HepG2 (cell line): ENCODE measurements around the gene STBD1. TPM values are rescaled to one million over a fixed set of nuclear protein-coding genes. Genes with fewer than 3 reads are reported as not detected.
A peak's percentile ranks its signal among the peaks of the same experiment; 100 is the strongest.

Experiments used
- ARID4A ChIP-seq: sonication (generic); formaldehyde crosslinking; IDR thresholded peaks from 2 replicates; pipeline ENCODE4 v1.5.0; 2020; ENCODE audit warnings: mild to moderate bottlenecking, missing genetic modification reagents, borderline replicate concordance
- E2F1 ChIP-seq: sonication (generic); formaldehyde crosslinking; IDR thresholded peaks from 2 replicates; pipeline ENCODE4 v1.5.0; 2020; ENCODE audit warnings: missing genetic modification reagents
- FOXP4 ChIP-seq: sonication (generic); formaldehyde crosslinking; IDR thresholded peaks from 2 replicates; pipeline ENCODE4 v1.4.0; 2020; ENCODE audit warnings: missing genetic modification reagents
- GATAD2A ChIP-seq: IDR thresholded peaks from 2 replicates; pipeline ENCODE4 v1.6.1; 2016
- HINFP ChIP-seq: sonication (generic); formaldehyde crosslinking; IDR thresholded peaks from 2 replicates; pipeline ENCODE4 v1.4.0; 2020; ENCODE audit warnings: low read depth, mild to moderate bottlenecking, missing genetic modification reagents
- NCOA1 ChIP-seq: sonication (generic); formaldehyde crosslinking; IDR thresholded peaks from 2 replicates; pipeline ENCODE4 v1.9.0; 2021; ENCODE audit warnings: missing genetic modification reagents
- TMF1 ChIP-seq: sonication (generic); formaldehyde crosslinking; IDR thresholded peaks from 2 replicates; pipeline ENCODE4 v1.8.1; 2022; ENCODE audit warnings: low read depth, missing genetic modification reagents
- ZNF501 ChIP-seq: sonication (generic); formaldehyde crosslinking; IDR thresholded peaks from 2 replicates; pipeline ENCODE4 v1.5.1; 2020; ENCODE audit warnings: mild to moderate bottlenecking, moderate library complexity, missing genetic modification reagents
- ZNF609 ChIP-seq: sonication (generic); formaldehyde crosslinking; IDR thresholded peaks from 2 replicates; pipeline ENCODE4 v1.4.0; 2020; ENCODE audit warnings: mild to moderate bottlenecking, missing genetic modification reagents, borderline replicate concordance
- ZNF704 ChIP-seq: sonication (generic); formaldehyde crosslinking; IDR thresholded peaks from 2 replicates; pipeline ENCODE4 v1.8.1; 2023; ENCODE audit warnings: mild to moderate bottlenecking, inconsistent platforms, moderate library complexity, missing genetic modification reagents, borderline replicate concordance
- polyA plus RNA-seq, 8 experiments: library from polyadenylated mRNA; depleted of rRNA in 3 of 8; stranded (reverse) in 7 of 8; unstranded in 1 of 8; fragments of >200 nt; fragmentation: Illumina TruSeq in 4 of 8; extraction: Trizol in 4 of 8; gene quantifications; 2 replicates each; pipeline versions ENCODE4 v1.2.1 to v1.2.3, GENCODE V29; 2011 to 2016; ENCODE audit warnings: low read depth in 4 of 8, missing spikeins in 1 of 8, mixed read lengths in 1 of 8; ENCODE audit not compliant: insufficient read depth in 1 of 8
- total RNA-seq, 5 experiments: library from RNA; depleted of rRNA; stranded (reverse); fragments of >200 nt; fragmentation: Illumina TruSeq; extraction: Trizol; gene quantifications; 2 replicates each; pipeline ENCODE4 v1.2.3, GENCODE V29; 2016; ENCODE audit warnings: low read depth in 1 of 5

The STBD1 gene
- total and polyA plus RNA-seq, 2 of the 13 experiments (the other 11 are each of a cell fraction or from before 2014, with no cell fraction given) = 2.8 to 4.3 TPM

GRCh38 chr4:76305971-76306881 lies at the start of gene STBD1 (continued):
- 0 out of 2 replicates have a peak, but pooled peaks have one; percentile 50 for TF ChIP-seq E2F1 (CRISPR knock-in tag)
- 0 out of 2 replicates have a peak, but pooled peaks have one; percentile 60 for TF ChIP-seq HINFP
- TF ChIP-seq GATAD2A (CRISPR knock-in tag) = peak; percentile 33; the same call in 1 of the 2 replicates
- TF ChIP-seq TMF1 (CRISPR knock-in tag) = 0 out of 2 replicates have a peak, but pooled peaks have one; percentile 83
- TF ChIP-seq ZNF609 (CRISPR knock-in tag) = peak; percentile 26; the same call in 1 of the 2 replicates
- peak; percentile 75 for TF ChIP-seq ARID4A
- TF ChIP-seq ZNF501 (CRISPR knock-in tag) = peak; percentile 76; the same call in 1 of the 2 replicates
- 0 out of 2 replicates have a peak, but pooled peaks have one; percentile 3 for TF ChIP-seq NCOA1 (CRISPR knock-in tag)
- peak; percentile 31; the same call in 1 of the 2 replicates for TF ChIP-seq ZNF704
- peak; percentile 17; the same call in 1 of the 2 replicates for TF ChIP-seq FOXP4 (CRISPR knock-in tag)
